H9 (cell line): ENCODE results near the gene XIRP1. TPM values are rescaled to one million over a fixed set of nuclear protein-coding genes. Genes with fewer than 3 reads are reported as not detected.

Experiments
- DNase-seq: peaks from one replicate; pipeline ENCODE4 v3.0.0-alpha.2; 2017
- H2AFZ ChIP-seq: one replicate; pipeline ENCODE4 v1.6.1; 2013; ENCODE audit warnings: mild to moderate bottlenecking, low read length, control low read depth, moderate library complexity
- H2AK5ac ChIP-seq: 2 replicates; pipeline ENCODE4 v1.6.1; 2013; ENCODE audit warnings: low read length, control low read depth, mixed read lengths; ENCODE audit not compliant: insufficient read length
- H2BK120ac ChIP-seq: one replicate; pipeline ENCODE4 v1.6.1; 2013; ENCODE audit warnings: low read depth, mild to moderate bottlenecking, low read length, control low read depth, inconsistent platforms; ENCODE audit not compliant: poor library complexity, severe bottlenecking
- H2BK12ac ChIP-seq: 2 replicates; pipeline ENCODE4 v1.6.1; 2013; ENCODE audit warnings: low read length, control low read depth, mixed read lengths, low read depth; ENCODE audit not compliant: insufficient read length
- H2BK15ac ChIP-seq: 2 replicates; pipeline ENCODE4 v1.6.1; 2013; ENCODE audit warnings: low read depth, low read length, control low read depth
- H2BK20ac ChIP-seq: one replicate; pipeline ENCODE4 v1.6.1; 2013; ENCODE audit warnings: low read depth, mild to moderate bottlenecking, low read length, control low read depth, inconsistent platforms; ENCODE audit not compliant: poor library complexity, severe bottlenecking
- H2BK5ac ChIP-seq: 2 replicates; pipeline ENCODE4 v1.6.1; 2013; ENCODE audit warnings: low read length, control low read depth, mixed read lengths; ENCODE audit not compliant: insufficient read length
- H3K14ac ChIP-seq: 2 replicates; pipeline ENCODE4 v1.6.1; 2013; ENCODE audit warnings: low read length, control low read depth; ENCODE audit not compliant: insufficient read depth
- H3K18ac ChIP-seq: 2 replicates; pipeline ENCODE4 v1.6.1; 2013; ENCODE audit warnings: low read depth, mild to moderate bottlenecking, mixed read lengths, low read length, control low read depth; ENCODE audit not compliant: insufficient read length
- H3K23ac ChIP-seq: 2 replicates; pipeline ENCODE4 v1.6.1; 2013; ENCODE audit warnings: low read length, control low read depth, mixed read lengths, low read depth; ENCODE audit not compliant: insufficient read length
- H3K23me2 ChIP-seq: 2 replicates; pipeline ENCODE4 v1.6.1; 2013; ENCODE audit warnings: low read depth, mild to moderate bottlenecking, mixed read lengths, low read length, control low read depth; ENCODE audit not compliant: insufficient read length, poor library complexity, severe bottlenecking
- H3K27ac ChIP-seq: 2 replicates; pipeline ENCODE4 v1.5.1; 2013; ENCODE audit warnings: low read length, control low read depth, mixed read lengths, low read depth; ENCODE audit not compliant: insufficient read length
- H3K27me3 ChIP-seq: 2 replicates; pipeline ENCODE4 v1.6.1; 2013; ENCODE audit warnings: low read length, control low read depth, inconsistent platforms; ENCODE audit not compliant: insufficient read depth
- H3K4ac ChIP-seq: 2 replicates; pipeline ENCODE4 v1.6.1; 2013; ENCODE audit warnings: low read depth, mild to moderate bottlenecking, control low read depth, inconsistent platforms, low read length, moderate library complexity
- H3K4me1 ChIP-seq: 2 replicates; pipeline ENCODE4 v1.6.1; 2013; ENCODE audit warnings: low read length, control low read depth, inconsistent platforms; ENCODE audit not compliant: insufficient read depth
- H3K4me2 ChIP-seq: 2 replicates; pipeline ENCODE4 v1.6.1; 2013; ENCODE audit warnings: low read length, control low read depth, mixed read lengths; ENCODE audit not compliant: insufficient read length, insufficient read depth
- H3K56ac ChIP-seq: 2 replicates; pipeline ENCODE4 v1.6.1; 2013; ENCODE audit warnings: low read depth, mild to moderate bottlenecking, mixed read lengths, low read length, control low read depth; ENCODE audit not compliant: insufficient read length
- H3K79me1 ChIP-seq: 2 replicates; pipeline ENCODE4 v1.6.1; 2013; ENCODE audit warnings: low read depth, mild to moderate bottlenecking, moderate library complexity, low read length, control low read depth, inconsistent platforms; ENCODE audit not compliant: insufficient read depth, poor library complexity, severe bottlenecking
- H3K79me2 ChIP-seq: 2 replicates; pipeline ENCODE4 v1.6.1; 2013; ENCODE audit warnings: low read length, control low read depth, inconsistent platforms; ENCODE audit not compliant: insufficient read depth
- H3K9ac ChIP-seq: 2 replicates; pipeline ENCODE4 v1.6.1; 2013; ENCODE audit warnings: low read length, control low read depth, mixed read lengths; ENCODE audit not compliant: insufficient read length; ENCODE audit errors: extremely low read depth
- H3K9me3 ChIP-seq: one replicate; pipeline ENCODE4 v1.6.1; 2013; ENCODE audit warnings: low read depth, low read length, inconsistent platforms; ENCODE audit not compliant: control insufficient read depth
- H3T11ph ChIP-seq: one replicate; pipeline ENCODE4 v1.6.1; 2013; ENCODE audit warnings: mild to moderate bottlenecking, low read length, control low read depth, inconsistent platforms
- H4K20me1 ChIP-seq: one replicate; pipeline ENCODE4 v1.6.1; 2013; ENCODE audit not compliant: control insufficient read depth, insufficient read length, insufficient read depth
- H4K5ac ChIP-seq: 2 replicates; pipeline ENCODE4 v1.6.1; 2013; ENCODE audit warnings: low read depth, mild to moderate bottlenecking, mixed read lengths, low read length, control low read depth; ENCODE audit not compliant: insufficient read length
- H4K8ac ChIP-seq: replicated peaks from 2 replicates; pipeline ENCODE4 v1.6.1; 2013; ENCODE audit warnings: low read length, control low read depth, mixed read lengths, low read depth; ENCODE audit not compliant: insufficient read length
- H4K91ac ChIP-seq: 2 replicates; pipeline ENCODE4 v1.6.1; 2013; ENCODE audit warnings: low read depth, mild to moderate bottlenecking, moderate library complexity, mixed read lengths, low read length, control low read depth; ENCODE audit not compliant: insufficient read length
- H3K27ac Mint-ChIP-seq, 3 experiments: 2 replicates in 2 of 3; 3 replicates in 1 of 3; pipeline ENCODE4 v1.8.0; 2020 to 2021; ENCODE audit warnings: mixed read lengths in 3 of 3, mild to moderate bottlenecking in 1 of 3, moderate library complexity in 1 of 3
- H3K27me3 Mint-ChIP-seq: 2 replicates; pipeline ENCODE4 v1.8.0; 2021; ENCODE audit warnings: low read depth, mild to moderate bottlenecking, moderate library complexity, mixed read lengths
- H3K36me3 Mint-ChIP-seq, 3 experiments: 2 replicates in 2 of 3; 3 replicates in 1 of 3; pipeline ENCODE4 v1.8.0; 2020 to 2021; ENCODE audit warnings: low read depth in 3 of 3, mixed read lengths in 3 of 3; ENCODE audit not compliant: insufficient read depth in 1 of 3
- H3K4me1 Mint-ChIP-seq, 2 experiments: 2 replicates each; pipeline ENCODE4 v1.8.0; 2020; ENCODE audit warnings: mixed read lengths in 2 of 2
- H3K4me3 Mint-ChIP-seq, 2 experiments: 2 replicates in 1 of 2; 3 replicates in 1 of 2; pipeline ENCODE4 v1.8.0; 2020 to 2021; ENCODE audit warnings: mild to moderate bottlenecking in 2 of 2, mixed read lengths in 2 of 2, moderate library complexity in 1 of 2
- H3K9me3 Mint-ChIP-seq, 2 experiments: 2 replicates in 1 of 2; 3 replicates in 1 of 2; pipeline ENCODE4 v1.8.0; 2020; ENCODE audit warnings: mild to moderate bottlenecking in 2 of 2, mixed read lengths in 2 of 2, moderate library complexity in 1 of 2
- WGBS: extraction: QIAGEN DNeasy Blood & Tissue Kit; methylation state at CpG from one replicate; pipeline ENCODE4 v1.1.7; 2013; ENCODE audit warnings: missing lambda C conversion rate, low lambda C conversion rate, mixed read lengths; ENCODE audit not compliant: insufficient read length; ENCODE audit errors: extremely low coverage; 5-methylcytosine and 5-hydroxymethylcytosine counted together
- total RNA-seq: library from RNA; stranded (reverse); gene quantifications from 2 replicates; pipeline ENCODE4 v1.2.1, GENCODE V29; 2021
- TF ChIP-seq, protein P1 (sequence below): fragments of 200-600 bp; sonication (generic); conservative IDR thresholded peaks from 3 replicates; pipeline ENCODE4 v1.8.0; 2021; ENCODE audit warnings: antibody characterized with exemption, mild to moderate bottlenecking

Gene XIRP1
- total RNA-seq, 1 experiment from 2014 or later, result not detected

DNA sequence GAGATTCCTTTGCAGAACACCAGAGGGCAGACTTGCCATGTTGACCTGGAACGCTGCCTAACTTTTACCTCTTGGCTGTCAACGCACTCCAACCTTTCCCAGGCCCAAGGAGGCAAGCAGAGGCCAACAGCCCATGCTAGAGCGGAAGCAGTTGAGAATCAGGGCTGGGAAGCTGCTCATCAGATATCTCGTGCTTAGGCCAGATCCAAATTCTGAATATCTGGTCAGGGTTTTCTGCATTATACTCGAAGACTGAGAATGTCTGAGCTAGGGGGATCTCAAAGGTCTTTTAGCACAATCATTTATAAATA, 2.5 kb downstream of the XIRP1 start:
- Histone ChIP-seq H3K14ac (no peak overlapping the region), H2BK20ac (no peak overlapping the region), H2AK5ac (no peak overlapping the region), H3K23ac (no peak overlapping the region), H3K56ac (no peak overlapping the region), H3K4ac (no peak overlapping the region), H2BK15ac (no peak overlapping the region), H3K9me3 (no peaks in the 10 kb centered on the region), H3K79me2 (no peaks in the 10 kb centered on the region), H3K4me1 (peaks cover 4% of the 10 kb centered on the region; the same call in 1 of the 2 replicates), H4K91ac (no peak overlapping the region), H2BK12ac (no peak overlapping the region), H3K18ac (no peak overlapping the region), H3K27ac (no peak overlapping the region), H4K5ac (no peak overlapping the region), H4K20me1 (no peaks in the 10 kb centered on the region), H3T11ph (no peak overlapping the region), H2BK5ac (no peak overlapping the region), H2AFZ (no peak overlapping the region), H3K79me1 (no peaks in the 10 kb centered on the region), H4K8ac (no peak overlapping the region), H2BK120ac (no peak overlapping the region), H3K4me2 (no peak overlapping the region), H3K9ac (no peak overlapping the region), H3K23me2 (no peaks in the 10 kb centered on the region), H3K27me3 (no peaks in the 10 kb centered on the region)
- Mint-ChIP-seq H3K27me3 (no peaks in the 10 kb centered on the region; the same call in 1 of the 2 replicates), H3K4me3 (no peak overlapping the region), H3K27ac (no peak overlapping the region), H3K9me3 (no peaks in the 10 kb centered on the region), H3K4me1 (peaks cover 5 to 6% of the 10 kb centered on the region in 2 experiments; a peak in 3 of 4 replicates), H3K36me3 (no peaks in the 10 kb centered on the region)
- DNase-seq, result peak; percentile 84
- TF ChIP-seq, protein P1, sequence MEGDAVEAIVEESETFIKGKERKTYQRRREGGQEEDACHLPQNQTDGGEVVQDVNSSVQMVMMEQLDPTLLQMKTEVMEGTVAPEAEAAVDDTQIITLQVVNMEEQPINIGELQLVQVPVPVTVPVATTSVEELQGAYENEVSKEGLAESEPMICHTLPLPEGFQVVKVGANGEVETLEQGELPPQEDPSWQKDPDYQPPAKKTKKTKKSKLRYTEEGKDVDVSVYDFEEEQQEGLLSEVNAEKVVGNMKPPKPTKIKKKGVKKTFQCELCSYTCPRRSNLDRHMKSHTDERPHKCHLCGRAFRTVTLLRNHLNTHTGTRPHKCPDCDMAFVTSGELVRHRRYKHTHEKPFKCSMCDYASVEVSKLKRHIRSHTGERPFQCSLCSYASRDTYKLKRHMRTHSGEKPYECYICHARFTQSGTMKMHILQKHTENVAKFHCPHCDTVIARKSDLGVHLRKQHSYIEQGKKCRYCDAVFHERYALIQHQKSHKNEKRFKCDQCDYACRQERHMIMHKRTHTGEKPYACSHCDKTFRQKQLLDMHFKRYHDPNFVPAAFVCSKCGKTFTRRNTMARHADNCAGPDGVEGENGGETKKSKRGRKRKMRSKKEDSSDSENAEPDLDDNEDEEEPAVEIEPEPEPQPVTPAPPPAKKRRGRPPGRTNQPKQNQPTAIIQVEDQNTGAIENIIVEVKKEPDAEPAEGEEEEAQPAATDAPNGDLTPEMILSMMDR, result peak; percentile 90
- WGBS, result no CpG with 5 or more reads among the region's 5 CpGs
